Hematopoietic multipotent progenitor cell (in vitro differentiated cells): ENCODE measurements around the gene HSD17B14. TPM values are rescaled to one million over a fixed set of nuclear protein-coding genes. Genes with fewer than 3 reads are reported as not detected.
"Not testable (repeated sequence)": the region's sequence is repeated elsewhere in the genome, so short reads cannot be mapped to it uniquely, and the experiment has no call there.

Experiments used
- DNase-seq, 3 donors: peaks; one replicate each; pipeline ENCODE4 v3.0.0-alpha.2; 2011 to 2015; ENCODE audit warnings: low read depth in 2 of 3, low spot score in 2 of 3
- small RNA-seq: library from RNA; depleted of rRNA; stranded (forward); fragments of <200 nt; gene quantifications from one replicate; pipeline ENCODE3, GENCODE V24; 2012
- total RNA-seq: library from RNA; depleted of rRNA; stranded (reverse); fragments of >200 nt; gene quantifications from one replicate; pipeline ENCODE4 v1.2.3, GENCODE V29; 2012

Gene HSD17B14
- total RNA-seq, 1 donor = 2.4 TPM

DNA sequence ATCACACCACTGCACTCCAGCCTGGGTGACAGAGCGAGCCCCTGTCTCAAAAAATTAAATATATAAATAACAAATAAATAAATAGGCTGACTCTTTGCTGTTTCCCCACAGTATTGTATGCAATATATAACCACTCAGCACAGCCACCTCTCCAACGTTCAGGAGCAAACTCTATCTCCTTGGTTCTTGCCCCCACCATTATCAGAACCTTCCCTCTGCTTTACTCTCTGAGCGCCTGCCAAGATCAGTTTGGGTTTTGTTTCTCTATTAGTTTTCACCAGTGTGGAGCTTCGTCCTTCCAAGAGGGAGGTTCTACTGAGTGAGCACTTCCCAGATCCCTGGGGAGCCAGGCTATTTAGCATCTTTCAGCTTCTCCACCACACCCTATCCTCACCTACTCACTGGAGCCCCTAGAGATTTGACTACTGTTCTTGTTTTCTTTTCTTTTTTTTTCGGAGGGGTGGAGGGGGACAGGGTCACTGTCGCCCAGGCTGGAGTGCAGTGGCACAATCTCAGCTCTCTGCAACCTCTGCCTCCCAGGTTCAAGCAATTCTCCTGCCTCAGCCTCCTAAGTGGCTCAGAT, 68.0 kb downstream of the HSD17B14 start:
- DNase-seq = not testable (repeated sequence)

DNA sequence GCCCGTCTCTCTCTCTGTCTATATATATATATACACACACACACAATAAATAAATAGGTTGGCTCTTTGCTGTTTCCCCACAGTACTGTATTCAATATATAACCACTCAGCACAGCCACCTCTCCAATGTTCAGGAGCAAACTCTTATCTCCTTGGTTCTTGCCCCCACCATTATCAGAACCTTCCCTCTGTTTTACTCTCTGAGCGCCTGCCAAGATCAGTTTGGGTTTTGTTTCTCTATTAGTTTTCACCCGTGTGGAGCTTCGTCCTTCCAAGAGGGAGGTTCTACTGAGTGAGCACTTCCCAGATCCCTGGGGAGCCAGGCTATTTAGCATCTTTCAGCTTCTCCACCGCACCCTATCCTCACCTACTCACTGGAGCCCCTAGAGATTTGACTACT, 70.5 kb downstream of the HSD17B14 start:
- not testable (repeated sequence) for DNase-seq

Small RNAs within 50 kb of the gene (small RNA-seq; reads per million reads assigned to genes)
- gene RNU6-317P = not detected

Other genes starting within 250 kb of the HSD17B14 start
- not detected for gene SPACA4, start 229.7 kb downstream of the HSD17B14 start, total RNA-seq
- gene FAM83E, start 221.4 kb downstream of the HSD17B14 start, total RNA-seq = 3.2 TPM
- gene RPL18, start 217.3 kb downstream of the HSD17B14 start, total RNA-seq = 4,879 TPM
- 10.0 TPM for gene SPHK2, start 217.0 kb downstream of the HSD17B14 start, total RNA-seq
- gene DBP, start 199.1 kb downstream of the HSD17B14 start, total RNA-seq = 9.4 TPM
- gene CA11, start 190.3 kb downstream of the HSD17B14 start, total RNA-seq = 2.4 TPM
- gene NTN5, start 163.5 kb downstream of the HSD17B14 start, total RNA-seq = 1.6 TPM
- under 0.01 TPM for gene FUT2, start 140.5 kb downstream of the HSD17B14 start, total RNA-seq
- gene MAMSTR, start 116.8 kb downstream of the HSD17B14 start, total RNA-seq = 1.1 TPM
- gene RASIP1, start 95.9 kb downstream of the HSD17B14 start, total RNA-seq = 0.54 TPM
- gene IZUMO1, start 89.6 kb downstream of the HSD17B14 start, total RNA-seq = under 0.01 TPM
- 1.6 TPM for gene FUT1, start 83.8 kb downstream of the HSD17B14 start, total RNA-seq
- gene FGF21, start 81.0 kb downstream of the HSD17B14 start, total RNA-seq = not detected
- gene BCAT2, start 25.5 kb downstream of the HSD17B14 start, total RNA-seq = 41.7 TPM
- gene PLEKHA4, start 32.1 kb upstream of the HSD17B14 start, total RNA-seq = 10.8 TPM
- 156 TPM for gene PPP1R15A, start 35.9 kb upstream of the HSD17B14 start, total RNA-seq
- under 0.01 TPM for gene TULP2, start 62.3 kb upstream of the HSD17B14 start, total RNA-seq
- gene NUCB1, start 63.8 kb upstream of the HSD17B14 start, total RNA-seq = 235 TPM
- gene DHDH, start 97.2 kb upstream of the HSD17B14 start, total RNA-seq = under 0.01 TPM
- gene BAX, start 118.4 kb upstream of the HSD17B14 start, total RNA-seq = 38.0 TPM
- 1,014 TPM for gene FTL, start 128.8 kb upstream of the HSD17B14 start, total RNA-seq
- gene GYS1, start 156.8 kb upstream of the HSD17B14 start, total RNA-seq = 42.8 TPM
- gene RUVBL2, start 157.4 kb upstream of the HSD17B14 start, total RNA-seq = 318 TPM
- not detected for gene LHB, start 180.6 kb upstream of the HSD17B14 start, total RNA-seq
- gene CGB3, start 187.8 kb upstream of the HSD17B14 start, total RNA-seq = not detected
- not detected for gene CGB2, start 195.4 kb upstream of the HSD17B14 start, total RNA-seq
- not detected for gene CGB1, start 200.4 kb upstream of the HSD17B14 start, total RNA-seq
- gene CGB5, start 207.4 kb upstream of the HSD17B14 start, total RNA-seq = not detected
- gene CGB8, start 212.6 kb upstream of the HSD17B14 start, total RNA-seq = not detected
- gene CGB7, start 221.3 kb upstream of the HSD17B14 start, total RNA-seq = not detected
- not detected for gene NTF4, start 228.3 kb upstream of the HSD17B14 start, total RNA-seq
- not detected for gene KCNA7, start 236.2 kb upstream of the HSD17B14 start, total RNA-seq
- 243 TPM for gene SNRNP70, start 249.0 kb upstream of the HSD17B14 start, total RNA-seq